GM12873 (cell line): ENCODE results near the gene MAMDC2.

Experiments used
- CTCF ChIP-seq: IDR thresholded peaks from 2 replicates; pipeline ENCODE4 v1.5.1; 2012; ENCODE audit warnings: low read depth, mild to moderate bottlenecking, moderate library complexity, low read length, control low read depth; ENCODE audit not compliant: insufficient read depth; ENCODE audit errors: missing control alignments

The MAMDC2 gene

GRCh38 chr9:70217029-70217428, 173.4 kb downstream of the MAMDC2 start:
- TF ChIP-seq CTCF: no peak

DNA sequence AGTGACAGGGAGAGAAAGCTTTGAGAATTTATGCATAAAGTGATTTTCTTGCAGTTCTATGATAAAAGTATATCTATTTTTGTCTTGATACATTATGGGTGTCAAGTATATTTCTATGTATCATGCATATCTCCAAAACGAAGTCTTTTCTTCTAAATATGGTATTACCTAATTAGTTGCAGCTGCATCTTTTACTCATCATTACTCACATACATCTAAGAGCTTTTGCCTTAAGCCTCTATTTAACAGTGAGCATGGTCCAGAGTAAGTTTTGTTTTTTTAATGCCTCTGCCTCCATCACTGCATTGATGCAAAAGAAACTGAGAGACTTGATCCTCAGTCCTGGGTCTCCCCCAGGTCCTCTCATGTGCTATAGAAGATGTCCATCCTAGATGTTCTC, 175.1 kb downstream of the MAMDC2 start:
- TF ChIP-seq CTCF: no peak

GRCh38 chr9:70220216-70220615, 176.6 kb downstream of the MAMDC2 start:
- TF ChIP-seq CTCF: no peak

GRCh38 chr9:70222354-70222753, 178.7 kb downstream of the MAMDC2 start:
- TF ChIP-seq CTCF: no peak

- TF ChIP-seq CTCF: no peak
Measured at GRCh38 chr9:70228118-70228517, 184.5 kb downstream of the MAMDC2 start.

DNA sequence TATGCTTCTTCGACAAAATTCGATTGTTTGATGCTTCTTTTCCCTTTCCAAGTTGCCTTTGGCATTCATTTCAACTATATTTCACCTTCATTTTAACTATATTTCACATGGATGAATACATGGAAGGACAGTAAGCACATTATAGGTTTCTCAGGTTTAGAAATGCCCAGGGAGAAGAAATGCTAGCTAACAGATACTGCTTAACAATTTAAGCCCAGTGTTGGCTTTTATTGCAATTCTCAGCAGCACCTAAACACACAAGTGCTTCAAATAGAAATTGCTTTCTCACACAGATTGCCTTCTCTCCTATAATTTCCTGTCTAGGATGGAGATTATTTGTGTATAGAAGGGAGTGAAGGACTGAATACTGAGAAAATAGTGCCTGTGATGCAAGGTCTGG, 185.0 kb downstream of the MAMDC2 start:
- no peak for TF ChIP-seq CTCF

DNA sequence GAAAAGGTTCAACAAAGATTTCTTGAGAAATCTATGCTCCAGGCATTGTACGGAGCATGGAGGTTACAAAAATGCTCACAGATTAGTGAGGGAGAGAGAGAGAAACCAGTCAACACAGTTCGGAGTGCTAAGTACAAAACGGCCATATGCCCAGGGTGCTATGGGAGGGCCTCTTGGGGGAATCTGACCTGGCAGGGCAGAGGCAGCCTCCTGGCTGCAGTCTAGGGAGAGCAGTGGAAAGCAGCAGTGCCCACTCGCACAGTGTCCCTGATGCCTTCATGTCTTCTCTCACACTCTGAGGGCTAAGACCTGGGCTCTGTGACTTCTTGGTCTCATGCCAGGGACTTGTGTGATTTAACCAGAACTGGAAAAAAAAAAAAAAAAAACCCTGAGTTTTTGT, 185.4 kb downstream of the MAMDC2 start:
- no peak for TF ChIP-seq CTCF
